Immature natural killer cell (primary cell): ENCODE measurements around the gene SUFU. TPM values are rescaled to one million over a fixed set of nuclear protein-coding genes. Genes with fewer than 3 reads are reported as not detected.

Experiments used
- DNase-seq, 3 donors: peaks; one replicate each; pipeline ENCODE4 v3.0.0; 2022; ENCODE audit warnings: mixed read lengths in 1 of 3
- H3K27ac Mint-ChIP-seq, 6 donors: one replicate each; pipeline ENCODE4 v1.8.0; 2020; ENCODE audit warnings: mixed read lengths in 6 of 6, mild to moderate bottlenecking in 5 of 6, inconsistent platforms in 4 of 6, moderate library complexity in 3 of 6
- H3K27me3 Mint-ChIP-seq, 3 donors: one replicate each; pipeline ENCODE4 v1.8.0; 2020 to 2021; ENCODE audit warnings: low read depth in 3 of 3, mild to moderate bottlenecking in 3 of 3, mixed read lengths in 3 of 3, moderate library complexity in 3 of 3, inconsistent platforms in 1 of 3
- H3K36me3 Mint-ChIP-seq, 3 donors: one replicate each; pipeline ENCODE4 v1.8.0; 2020; ENCODE audit warnings: mixed read lengths in 3 of 3, inconsistent platforms in 2 of 3, mild to moderate bottlenecking in 2 of 3
- H3K4me1 Mint-ChIP-seq, 2 donors: one replicate each; pipeline ENCODE4 v1.8.0; 2020; ENCODE audit warnings: inconsistent platforms in 2 of 2, mild to moderate bottlenecking in 2 of 2, mixed read lengths in 2 of 2, moderate library complexity in 1 of 2
- H3K4me3 Mint-ChIP-seq, 5 donors: one replicate each; pipeline ENCODE4 v1.8.0; 2020; ENCODE audit warnings: mild to moderate bottlenecking in 5 of 5, mixed read lengths in 5 of 5, inconsistent platforms in 3 of 5, moderate library complexity in 3 of 5
- H3K9me3 Mint-ChIP-seq, 6 donors: one replicate each; pipeline ENCODE4 v1.8.0; 2020; ENCODE audit warnings: mild to moderate bottlenecking in 6 of 6, mixed read lengths in 6 of 6, inconsistent platforms in 4 of 6, moderate library complexity in 3 of 6
- polyA plus RNA-seq, 3 donors: library from polyadenylated mRNA; unstranded; fragments of 300-500 nt; fragmentation: Illumina TruSeq; gene quantifications; one replicate each; pipeline ENCODE4 v1.2.3, GENCODE V29; 2021

The SUFU gene
- polyA plus RNA-seq, 3 donors from 2014 or later = 1.3 to 6.7 (median 2.1) TPM

- peak overlapping the region; percentile 93 to 99 (median 96) for H3K27ac Mint-ChIP-seq
- no peaks in the 10 kb centered on the region for H3K9me3 Mint-ChIP-seq
- peak overlapping the region; percentile 91 to 97 (median 92) for H3K4me3 Mint-ChIP-seq
- H3K36me3 Mint-ChIP-seq = no peaks in the 10 kb centered on the region
- H3K27me3 Mint-ChIP-seq = peaks cover 15 to 34% (median 22%) of the 10 kb centered on the region in 3 donors
- peaks cover 45 to 48% of the 10 kb centered on the region in 2 donors for H3K4me1 Mint-ChIP-seq
- DNase-seq = peak; percentile 66 to 73 (median 71)
Observed at GRCh38 chr10:102644646-102645387, 141.0 kb downstream of the SUFU start.

GRCh38 chr10:102645388-102645740 is 141.6 kb downstream of the SUFU start:
- peak; percentile 32 to 38 (median 36) for DNase-seq
- Mint-ChIP-seq H3K27ac (peak overlapping the region; percentile 93 to 99 (median 96)), H3K36me3 (no peaks in the 10 kb centered on the region), H3K4me3 (peak overlapping the region; percentile 91 to 97 (median 92)), H3K4me1 (peaks cover 49 to 53% of the 10 kb centered on the region in 2 donors), H3K27me3 (peaks cover 15 to 34% (median 22%) of the 10 kb centered on the region in 3 donors), H3K9me3 (no peaks in the 10 kb centered on the region)

- H3K4me1 Mint-ChIP-seq = peaks cover 55 to 59% of the 10 kb centered on the region in 2 donors
- H3K9me3 Mint-ChIP-seq = no peaks in the 10 kb centered on the region
- no peaks in the 10 kb centered on the region for H3K36me3 Mint-ChIP-seq
- H3K27ac Mint-ChIP-seq = peak overlapping the region; percentile 93 to 99 (median 96)
- peak; percentile 78 to 82 (median 79) for DNase-seq
- H3K27me3 Mint-ChIP-seq = peaks cover 15 to 35% (median 22%) of the 10 kb centered on the region in 3 donors
- H3K4me3 Mint-ChIP-seq = peak overlapping the region; percentile 91 to 97 (median 92)
Observed at GRCh38 chr10:102645741-102646609, 142.2 kb downstream of the SUFU start.

- DNase-seq = peak; percentile 26 to 39 (median 34)
- Mint-ChIP-seq H3K36me3 (no peaks in the 10 kb centered on the region), H3K4me3 (peak overlapping the region; percentile 91 to 97 (median 92)), H3K9me3 (no peaks in the 10 kb centered on the region), H3K27ac (peak overlapping the region; percentile 93 to 99 (median 96)), H3K4me1 (peaks cover 59 to 63% of the 10 kb centered on the region in 2 donors), H3K27me3 (peaks cover 15 to 35% (median 22%) of the 10 kb centered on the region in 3 donors)
Observed at GRCh38 chr10:102646610-102647442, 143.1 kb downstream of the SUFU start.

GRCh38 chr10:102647443-102648268 is 143.9 kb downstream of the SUFU start:
- H3K9me3 Mint-ChIP-seq = no peaks in the 10 kb centered on the region

GRCh38 chr10:102648269-102648888 is 144.6 kb downstream of the SUFU start:
- peak overlapping the region; percentile 91 to 97 (median 92) for H3K4me3 Mint-ChIP-seq
- peaks cover 0 to 4% (median 0%) of the 10 kb centered on the region in 3 donors for H3K36me3 Mint-ChIP-seq
- no peak for DNase-seq
- peak overlapping the region; percentile 93 to 99 (median 95) for H3K27ac Mint-ChIP-seq
- peaks cover 73 to 75% of the 10 kb centered on the region in 2 donors for H3K4me1 Mint-ChIP-seq
- H3K27me3 Mint-ChIP-seq = peaks cover 11 to 26% (median 20%) of the 10 kb centered on the region in 3 donors
- H3K9me3 Mint-ChIP-seq = no peaks in the 10 kb centered on the region

More at GRCh38 chr10:102647443-102648268, 143.9 kb downstream of the SUFU start:
- Mint-ChIP-seq H3K27ac (peak overlapping the region; percentile 93 to 99 (median 96)), H3K4me1 (peaks cover 65 to 68% of the 10 kb centered on the region in 2 donors), H3K4me3 (peak overlapping the region; percentile 91 to 97 (median 92)), H3K27me3 (peaks cover 11 to 31% (median 20%) of the 10 kb centered on the region in 3 donors), H3K36me3 (no peaks in the 10 kb centered on the region)
- no peak for DNase-seq

- DNase-seq = no peak
- Mint-ChIP-seq H3K4me1 (peaks cover 80 to 83% of the 10 kb centered on the region in 2 donors), H3K4me3 (peak overlapping the region; percentile 91 to 97 (median 92)), H3K9me3 (no peaks in the 10 kb centered on the region), H3K27ac (peak overlapping the region; percentile 93 to 99 (median 95)), H3K36me3 (peaks cover 0 to 4% (median 0%) of the 10 kb centered on the region in 3 donors), H3K27me3 (peaks cover 11 to 26% (median 20%) of the 10 kb centered on the region in 3 donors)
Observed at GRCh38 chr10:102648889-102649796, 145.4 kb downstream of the SUFU start.

- Mint-ChIP-seq H3K36me3 (peaks cover 0 to 4% (median 0%) of the 10 kb centered on the region in 3 donors), H3K27me3 (peaks cover 11 to 24% (median 19%) of the 10 kb centered on the region in 3 donors), H3K27ac (peak overlapping the region; percentile 79 to 97 (median 91)), H3K9me3 (no peaks in the 10 kb centered on the region), H3K4me3 (peak overlapping the region; percentile 55 to 92 (median 73)), H3K4me1 (peaks cover 86 to 91% of the 10 kb centered on the region in 2 donors)
- DNase-seq = no peak
Observed at GRCh38 chr10:102649797-102650654, 146.3 kb downstream of the SUFU start.

- DNase-seq = no peak
- Mint-ChIP-seq H3K36me3 (peaks cover 4 to 9% (median 5%) of the 10 kb centered on the region in 3 donors), H3K4me3 (peak overlapping the region; percentile 68 to 85 (median 82)), H3K27ac (peak overlapping the region; percentile 89 to 97 (median 94)), H3K27me3 (peaks cover 4 to 17% (median 11%) of the 10 kb centered on the region in 3 donors), H3K9me3 (no peaks in the 10 kb centered on the region), H3K4me1 (peaks cover 92 to 98% of the 10 kb centered on the region in 2 donors)
Observed at GRCh38 chr10:102650655-102651454, 147.1 kb downstream of the SUFU start.
